Measurements from ENCODE around the gene ARID3A. TPM values are rescaled to one million over a fixed set of nuclear protein-coding genes. Genes with fewer than 3 reads are reported as not detected.

The ARID3A gene
- total RNA-seq, 1 experiment from 2014 or later: 28.9 TPM

DNA sequence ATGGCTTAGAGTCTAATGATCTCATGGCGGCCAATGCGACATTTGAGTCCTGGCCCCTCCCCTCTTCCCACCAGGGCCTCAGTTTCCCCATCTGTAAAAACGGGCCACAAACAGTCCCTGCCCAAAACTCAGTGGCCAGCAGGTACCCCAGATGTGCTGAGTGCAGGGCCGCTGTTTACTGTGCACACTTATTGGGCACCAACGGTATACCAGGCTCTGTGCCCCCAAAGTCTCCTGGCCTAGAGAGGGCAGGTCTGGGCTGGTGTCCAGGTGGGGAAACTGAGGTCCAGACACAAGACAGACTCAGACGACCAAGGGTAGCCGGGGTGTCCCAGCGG, 34.7 kb downstream of the ARID3A start:
- H3K27me3 ChIP-seq (ENCODE audit: control insufficient read depth, insufficient read depth, low read length): no peaks in the 10 kb centered on the region
- ChIA-PET CTCF (no interaction called here), POLR2A (no interaction called here)
- H3K4me1 ChIP-seq (ENCODE audit: control insufficient read depth, insufficient read depth, low read length): peaks cover 15% of the 10 kb centered on the region
- no peak overlapping the region for H3K4me3 ChIP-seq (ENCODE audit: low read depth in 2 of 2, low read length in 2 of 2)
- no peak overlapping the region for H3K27ac ChIP-seq (ENCODE audit: low read length)
- no peaks in the 10 kb centered on the region for H3K36me3 ChIP-seq (ENCODE audit: control insufficient read depth, insufficient read depth, low read length)
- in situ Hi-C loops (cut with HindIII; ENCODE audit: low pct_unique_long_range_greater_than_20kb, low sequenced_read_pairs) (no loop called here), intact Hi-C loops (cut with micrococcal nuclease; ENCODE audit: unreplicated experiment) (no loop called here)
- ATAC-seq (no peak), DNase-seq (ENCODE audit: low read depth, low spot score) (no peak)
- TF ChIP-seq TCF7L2 (IDR thresholded peaks at IDR 0.05; ENCODE audit: low read depth, low read length): no peak
- TF ChIP-seq SIN3A (IDR thresholded peaks at IDR 0.05; ENCODE audit: borderline replicate concordance, insufficient read depth, low read depth, low read length): no peak
- H3K9me3 ChIP-seq (ENCODE audit: control insufficient read depth, insufficient read depth, low read depth, low read length): no peaks in the 10 kb centered on the region
- BruUV-seq (replicated peaks): no TSS peak

DNA sequence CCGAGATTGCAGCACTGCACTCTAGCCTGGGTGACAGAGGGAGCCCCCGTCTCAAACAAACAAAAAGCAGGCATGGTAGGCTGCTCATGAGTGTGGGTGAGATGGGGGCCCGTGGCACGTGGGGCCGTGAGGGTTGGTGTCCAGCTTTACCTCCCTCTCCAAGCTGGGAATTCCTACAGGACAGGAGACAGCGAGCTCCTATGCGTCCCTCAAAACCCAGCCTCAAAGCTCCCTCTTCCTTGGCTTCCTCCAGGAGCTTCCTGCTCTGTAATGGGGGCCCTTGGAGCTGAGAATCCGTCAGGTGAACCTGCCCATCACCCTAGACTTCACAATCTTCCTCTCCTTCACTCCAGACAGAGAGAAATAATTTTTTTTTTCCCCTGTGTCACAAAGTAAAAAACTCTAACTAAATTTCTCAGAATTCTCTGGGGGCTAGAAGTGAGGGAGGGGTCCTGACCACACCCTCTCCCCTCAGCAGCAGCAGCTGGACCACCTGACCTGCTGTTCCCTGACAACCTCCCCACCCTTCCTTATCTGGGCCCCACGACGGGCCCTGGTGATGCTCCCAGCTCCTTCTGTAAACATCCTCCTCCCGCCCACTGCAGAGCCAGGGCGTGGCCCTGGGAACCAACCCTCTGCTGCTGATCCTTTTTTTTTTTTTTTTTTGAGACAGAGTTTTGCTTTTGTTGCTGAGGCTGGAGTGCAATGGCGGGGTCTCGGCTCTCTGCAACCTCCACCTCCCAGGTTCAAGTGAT, 36.2 kb downstream of the ARID3A start:
- intact Hi-C loops (cut with micrococcal nuclease; ENCODE audit: unreplicated experiment): no loop called here
- no peaks in the 10 kb centered on the region for H3K36me3 ChIP-seq (ENCODE audit: control insufficient read depth, insufficient read depth, low read length)
- POLR2A ChIA-PET: no interaction called here
- H3K27me3 ChIP-seq (ENCODE audit: control insufficient read depth, insufficient read depth, low read length): no peaks in the 10 kb centered on the region
- H3K4me3 ChIP-seq (ENCODE audit: low read depth in 2 of 2, low read length in 2 of 2): no peak overlapping the region
- no peak overlapping the region for H3K27ac ChIP-seq (ENCODE audit: low read length)
- BruUV-seq (replicated peaks): no TSS peak
- in situ Hi-C loops (cut with HindIII; ENCODE audit: low pct_unique_long_range_greater_than_20kb, low sequenced_read_pairs): no loop called here
- H3K9me3 ChIP-seq (ENCODE audit: control insufficient read depth, insufficient read depth, low read depth, low read length): no peaks in the 10 kb centered on the region
- DNase-seq (ENCODE audit: low read depth, low spot score): no peak
- CTCF ChIA-PET: no interaction called here
- TF ChIP-seq REST (IDR thresholded peaks at IDR 0.05; ENCODE audit: insufficient read depth in 1 of 2, low read depth in 2 of 2, low read length in 1 of 2) (no peak), POLR2AphosphoS5 (IDR thresholded peaks at IDR 0.05; ENCODE audit: low read depth, low read length) (no peak), TCF7L2 (IDR thresholded peaks at IDR 0.05; ENCODE audit: low read depth, low read length) (no peak), SIN3A (IDR thresholded peaks at IDR 0.05; ENCODE audit: borderline replicate concordance, insufficient read depth, low read depth, low read length) (no peak)
- TF ChIP-seq, protein P1, sequence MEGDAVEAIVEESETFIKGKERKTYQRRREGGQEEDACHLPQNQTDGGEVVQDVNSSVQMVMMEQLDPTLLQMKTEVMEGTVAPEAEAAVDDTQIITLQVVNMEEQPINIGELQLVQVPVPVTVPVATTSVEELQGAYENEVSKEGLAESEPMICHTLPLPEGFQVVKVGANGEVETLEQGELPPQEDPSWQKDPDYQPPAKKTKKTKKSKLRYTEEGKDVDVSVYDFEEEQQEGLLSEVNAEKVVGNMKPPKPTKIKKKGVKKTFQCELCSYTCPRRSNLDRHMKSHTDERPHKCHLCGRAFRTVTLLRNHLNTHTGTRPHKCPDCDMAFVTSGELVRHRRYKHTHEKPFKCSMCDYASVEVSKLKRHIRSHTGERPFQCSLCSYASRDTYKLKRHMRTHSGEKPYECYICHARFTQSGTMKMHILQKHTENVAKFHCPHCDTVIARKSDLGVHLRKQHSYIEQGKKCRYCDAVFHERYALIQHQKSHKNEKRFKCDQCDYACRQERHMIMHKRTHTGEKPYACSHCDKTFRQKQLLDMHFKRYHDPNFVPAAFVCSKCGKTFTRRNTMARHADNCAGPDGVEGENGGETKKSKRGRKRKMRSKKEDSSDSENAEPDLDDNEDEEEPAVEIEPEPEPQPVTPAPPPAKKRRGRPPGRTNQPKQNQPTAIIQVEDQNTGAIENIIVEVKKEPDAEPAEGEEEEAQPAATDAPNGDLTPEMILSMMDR (IDR thresholded peaks at IDR 0.05): no peak
- peaks cover 11% of the 10 kb centered on the region for H3K4me1 ChIP-seq (ENCODE audit: control insufficient read depth, insufficient read depth, low read length)
- ATAC-seq: no peak

DNA sequence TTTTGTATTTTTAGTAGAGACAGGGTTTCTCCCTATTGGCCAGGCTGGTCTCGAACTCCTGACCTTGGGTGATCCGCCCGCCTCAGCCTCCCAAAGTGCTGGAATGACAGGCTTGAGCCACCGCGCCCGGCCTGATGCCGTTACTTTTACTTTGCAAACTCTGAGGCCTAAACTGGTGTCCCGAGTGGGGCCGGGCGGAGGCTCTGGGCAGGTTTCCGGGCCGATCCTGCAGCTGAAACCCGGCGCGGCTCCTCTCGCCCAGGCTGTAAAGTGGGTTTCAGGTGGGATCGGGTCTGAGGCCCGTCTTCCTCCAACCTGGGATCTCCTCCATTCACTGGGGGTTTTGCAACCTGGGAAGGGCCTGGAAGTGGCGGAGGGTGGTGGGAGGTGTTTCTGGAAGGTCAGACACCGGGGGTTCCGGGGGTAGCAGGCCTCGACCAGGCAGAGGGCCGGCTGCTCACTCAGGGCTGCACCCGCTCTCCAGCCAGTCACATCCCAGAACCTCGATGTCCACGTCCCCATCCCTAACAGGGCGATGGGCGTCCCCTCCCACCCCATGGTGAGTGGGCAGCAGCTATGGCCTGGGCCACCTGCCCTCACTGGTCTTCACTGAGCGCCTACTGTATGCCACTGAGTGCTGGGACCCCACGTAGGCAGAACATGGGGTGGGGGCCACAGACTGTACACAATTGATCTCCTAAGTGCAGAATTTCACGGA, 37.0 kb downstream of the ARID3A start:
- ChIA-PET POLR2A (no interaction called here), CTCF (no interaction called here)
- no peaks in the 10 kb centered on the region for H3K9me3 ChIP-seq (ENCODE audit: control insufficient read depth, insufficient read depth, low read depth, low read length)
- no peaks in the 10 kb centered on the region for H3K36me3 ChIP-seq (ENCODE audit: control insufficient read depth, insufficient read depth, low read length)
- in situ Hi-C loops (cut with HindIII; ENCODE audit: low pct_unique_long_range_greater_than_20kb, low sequenced_read_pairs) (no loop called here), intact Hi-C loops (cut with micrococcal nuclease; ENCODE audit: unreplicated experiment) (no loop called here)
- H3K4me1 ChIP-seq (ENCODE audit: control insufficient read depth, insufficient read depth, low read length): peaks cover 5% of the 10 kb centered on the region; the same call in 1 of the 2 replicates
- no peak overlapping the region for H3K4me3 ChIP-seq (ENCODE audit: low read depth in 2 of 2, low read length in 2 of 2)
- no TSS peak for BruUV-seq (replicated peaks)
- no peak for DNase-seq (ENCODE audit: low read depth, low spot score)
- no peak for TF ChIP-seq TCF7L2 (IDR thresholded peaks at IDR 0.05; ENCODE audit: low read depth, low read length)
- TF ChIP-seq REST (IDR thresholded peaks at IDR 0.05; ENCODE audit: insufficient read depth in 1 of 2, low read depth in 2 of 2, low read length in 1 of 2): no peak
- TF ChIP-seq SIN3A (IDR thresholded peaks at IDR 0.05; ENCODE audit: borderline replicate concordance, insufficient read depth, low read depth, low read length): no peak
- no peak for TF ChIP-seq POLR2AphosphoS5 (IDR thresholded peaks at IDR 0.05; ENCODE audit: low read depth, low read length)
- TF ChIP-seq, protein P1 (IDR thresholded peaks at IDR 0.05): no peak
- H3K27ac ChIP-seq (ENCODE audit: low read length): no peak overlapping the region
- H3K27me3 ChIP-seq (ENCODE audit: control insufficient read depth, insufficient read depth, low read length): no peaks in the 10 kb centered on the region
- no peak for ATAC-seq

Data from Panc1 (cell line).